ENCODE data around the gene NGEF.

NGEF gene

DNA sequence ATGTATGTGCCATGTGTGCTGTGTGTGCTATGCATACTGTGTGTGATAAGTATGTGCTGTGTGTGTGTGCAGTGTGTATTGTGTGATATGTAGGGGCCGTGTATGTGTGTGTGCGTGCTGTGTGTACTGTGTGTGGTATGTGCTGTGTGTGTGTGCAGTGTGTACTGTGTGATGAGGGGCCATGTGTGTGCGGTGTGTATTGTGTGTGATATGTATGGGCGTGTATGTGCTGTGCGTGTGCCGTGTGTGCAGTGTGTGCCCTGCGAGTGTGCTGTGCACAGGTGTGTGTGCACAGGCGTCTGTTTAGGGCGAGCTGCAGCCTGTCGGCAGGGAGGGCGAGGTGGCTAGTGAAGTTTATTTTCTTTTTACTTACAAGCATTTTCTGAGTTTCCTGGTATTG lies 126.9 kb downstream of the NGEF start:
- DNase-seq (ENCODE audit: low read depth in 3 of 3), result no peak

DNA sequence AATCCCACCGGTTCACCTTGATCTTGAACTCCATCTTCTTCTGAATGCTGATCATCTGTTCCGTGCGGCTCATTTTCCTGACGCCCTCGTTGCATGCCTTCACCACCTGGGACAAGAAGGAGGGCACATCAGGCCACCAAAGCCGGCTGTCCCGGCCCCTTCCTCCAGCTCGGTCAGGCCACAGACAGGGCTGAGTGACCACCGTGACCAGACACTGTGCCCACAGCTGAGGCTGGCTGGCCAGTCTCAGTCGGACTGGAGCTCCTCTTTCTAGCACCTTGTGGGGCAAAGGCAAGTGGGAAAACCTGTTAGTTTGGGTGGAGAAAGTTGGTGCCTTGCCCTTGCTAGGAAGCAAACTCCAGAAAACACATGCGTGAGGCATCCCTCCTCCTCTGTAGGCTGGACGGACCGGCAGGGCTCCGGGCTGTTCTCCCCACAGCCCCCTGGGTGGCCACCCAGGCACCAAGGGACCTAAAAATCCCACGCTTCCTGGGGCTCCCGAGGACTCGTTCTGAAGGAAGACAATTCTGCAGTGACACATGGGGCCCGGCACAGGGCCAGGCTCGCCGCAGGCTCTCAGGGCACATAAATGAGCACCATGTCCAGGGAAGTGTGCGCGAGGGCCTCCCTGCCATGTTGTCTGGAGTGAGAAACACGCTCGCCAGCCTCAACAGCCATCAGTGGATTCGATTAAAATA lies 127.6 kb downstream of the NGEF start:
- DNase-seq (ENCODE audit: low read depth in 3 of 3), result no peak

DNA sequence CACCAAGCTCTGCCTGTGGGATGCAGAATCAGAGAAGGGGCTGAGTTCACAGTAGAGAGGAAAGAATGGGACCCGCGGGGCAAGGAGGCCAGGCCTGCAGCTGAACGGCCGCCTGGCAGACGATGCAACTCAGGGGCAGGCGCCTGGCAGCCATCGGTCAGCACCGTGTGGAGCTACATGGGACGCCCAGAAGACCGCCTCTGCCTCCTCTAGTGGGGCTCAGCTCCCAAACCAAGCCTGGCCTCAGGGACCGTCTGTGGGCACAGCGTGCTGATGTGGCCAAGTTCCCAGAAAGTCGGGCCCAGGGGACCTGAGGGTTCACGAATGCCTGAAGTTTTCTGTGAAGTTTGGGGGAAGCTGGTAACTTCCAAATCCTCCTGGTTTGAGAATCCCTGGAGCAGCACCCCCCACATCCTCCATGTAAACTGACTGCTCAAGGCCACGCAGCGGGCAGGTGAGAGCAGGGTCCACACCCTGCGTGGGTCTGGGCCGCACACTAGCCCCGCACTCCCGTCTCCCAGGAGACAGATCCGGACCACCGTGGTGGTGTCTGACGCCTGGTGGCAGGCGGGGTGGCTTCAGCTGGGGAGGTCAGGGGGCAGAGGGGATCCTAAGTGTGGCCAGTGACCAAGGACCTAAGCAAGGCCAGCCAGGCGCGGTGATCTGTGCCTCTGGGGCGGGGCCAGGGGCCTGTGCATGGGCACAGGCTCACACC lies 128.3 kb downstream of the NGEF start:
- DNase-seq (ENCODE audit: low read depth in 3 of 3), result no peak

DNA sequence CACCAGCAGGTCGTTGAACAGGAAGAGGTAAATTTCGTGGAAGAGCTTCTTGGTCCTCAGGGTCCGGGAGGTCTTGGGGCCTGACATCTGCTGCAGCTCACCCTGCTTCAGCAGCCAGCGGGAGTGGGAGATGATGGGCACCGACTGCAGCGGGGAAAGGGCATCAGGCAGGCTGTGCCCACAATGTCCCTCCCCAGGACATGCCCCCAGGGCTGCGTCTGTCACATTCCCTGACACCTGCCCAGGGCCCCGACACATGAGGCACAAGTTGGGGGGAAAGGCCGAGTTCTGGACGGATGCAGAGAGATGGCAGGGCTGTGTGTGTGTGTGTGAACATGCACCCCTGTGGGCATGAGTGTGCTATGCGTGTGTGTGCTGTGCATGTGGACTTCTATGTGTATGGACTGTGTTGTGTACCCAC lies 129.0 kb downstream of the NGEF start:
- no peak for DNase-seq (ENCODE audit: low read depth in 3 of 3)

DNA sequence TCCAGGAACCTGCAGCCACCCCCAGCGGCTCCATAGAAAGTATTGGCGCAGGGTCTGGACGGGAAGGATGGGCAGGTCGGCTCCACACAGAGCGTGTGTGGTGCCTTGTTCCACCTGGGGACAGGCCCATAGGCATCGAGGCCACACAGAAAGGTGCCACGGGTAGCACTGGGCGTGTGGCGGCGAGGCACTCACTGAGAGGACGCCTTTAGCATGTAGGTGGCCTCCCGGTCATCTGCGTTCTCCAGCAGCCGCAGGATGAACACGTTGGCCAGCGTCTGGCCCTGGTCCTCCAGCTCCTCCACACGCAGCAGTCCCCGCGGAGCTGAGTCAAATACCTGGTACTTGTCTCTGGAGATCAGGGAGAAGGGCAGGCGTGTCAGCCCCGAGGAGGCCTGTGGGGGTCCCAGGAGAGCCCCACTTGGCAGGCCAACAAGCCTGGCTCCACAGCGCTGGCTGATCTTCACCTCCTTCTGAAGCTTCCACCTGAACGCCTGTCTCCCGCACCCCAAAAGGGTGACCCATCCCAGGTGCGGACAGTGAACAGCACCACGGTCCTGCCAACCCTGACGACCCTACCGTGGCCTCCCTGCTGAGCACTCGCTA lies 129.8 kb downstream of the NGEF start:
- no peak for DNase-seq (ENCODE audit: low read depth in 3 of 3)

DNA sequence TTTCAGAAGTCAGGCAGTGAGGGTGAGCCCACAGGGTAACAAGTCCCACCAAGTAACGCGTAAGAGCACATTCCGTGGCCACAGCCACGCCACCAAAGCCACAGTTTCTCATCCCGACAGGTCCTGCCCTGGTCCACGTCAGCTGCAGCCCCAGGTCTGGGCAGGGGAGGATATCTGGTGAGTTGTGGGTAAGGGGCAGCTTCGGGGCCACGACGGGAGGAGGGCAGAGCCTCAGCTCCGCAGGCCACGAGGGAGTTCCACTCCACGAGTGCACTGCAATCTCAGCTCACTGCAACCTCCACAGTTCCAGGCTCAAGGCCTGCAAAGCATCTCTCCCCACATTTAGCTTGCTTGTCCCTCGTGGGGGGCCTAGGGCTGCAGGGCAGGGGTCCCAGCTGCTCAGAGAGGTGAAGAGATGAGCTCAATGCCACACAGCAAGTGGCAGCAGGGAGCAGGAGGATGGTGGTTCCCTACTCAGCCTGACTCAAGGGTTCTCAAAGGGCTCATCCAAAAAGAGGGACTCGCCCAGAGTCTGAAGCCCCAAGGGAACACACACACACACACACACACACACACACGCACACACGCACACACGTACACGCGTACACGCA lies 130.4 kb downstream of the NGEF start:
- no peak for DNase-seq (ENCODE audit: low read depth in 3 of 3)

DNA sequence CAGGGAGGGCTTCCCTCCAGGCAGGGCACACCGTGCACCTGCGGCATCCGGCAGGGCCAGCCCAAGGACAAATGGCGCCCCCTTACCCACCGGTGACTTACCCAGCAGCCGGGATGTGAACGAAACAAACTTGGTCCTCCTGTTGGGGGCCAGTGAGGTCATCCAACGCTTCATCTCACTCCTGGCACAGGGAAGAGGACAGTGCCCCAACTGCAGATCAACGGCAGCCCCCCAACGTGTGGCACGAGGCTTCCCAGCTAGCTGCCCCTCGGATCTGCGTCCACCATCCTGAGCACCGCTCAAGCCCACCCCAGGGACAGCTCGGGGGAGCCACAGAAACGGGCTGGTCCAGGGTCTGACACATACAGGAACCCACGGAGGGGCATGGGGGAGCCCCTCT lies 131.0 kb downstream of the NGEF start:
- DNase-seq (ENCODE audit: low read depth in 3 of 3), result no peak

DNA sequence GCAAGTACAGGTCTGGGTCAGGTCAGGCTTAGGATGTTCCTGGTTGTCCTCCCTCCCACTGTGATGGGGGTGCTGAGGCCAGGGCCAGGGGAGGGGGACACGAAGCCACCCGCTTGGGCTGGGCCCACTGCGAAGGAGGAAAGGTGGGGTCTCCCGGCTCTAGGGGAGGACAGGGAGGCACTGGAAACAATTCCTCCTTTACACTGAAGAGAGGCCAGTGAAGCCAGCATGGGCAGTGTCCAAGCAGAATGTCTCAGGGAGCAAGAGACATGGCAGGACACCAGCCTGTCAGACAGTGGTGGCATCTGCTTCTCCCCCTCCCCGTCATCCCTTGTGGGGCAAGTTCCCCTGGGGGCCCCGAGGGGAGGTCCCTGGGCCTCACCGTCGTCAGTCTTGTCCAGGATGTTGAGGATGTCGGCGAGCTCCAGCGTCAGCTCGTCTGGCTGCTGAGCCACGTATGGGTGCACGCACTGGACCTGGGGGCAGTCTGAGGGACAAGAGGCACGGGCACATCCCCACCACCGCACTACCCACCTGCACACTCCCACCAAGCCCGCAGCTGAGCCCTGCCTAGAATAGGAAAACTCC lies 132.2 kb downstream of the NGEF start:
- no peak for DNase-seq (ENCODE audit: low read depth in 3 of 3)

DNA sequence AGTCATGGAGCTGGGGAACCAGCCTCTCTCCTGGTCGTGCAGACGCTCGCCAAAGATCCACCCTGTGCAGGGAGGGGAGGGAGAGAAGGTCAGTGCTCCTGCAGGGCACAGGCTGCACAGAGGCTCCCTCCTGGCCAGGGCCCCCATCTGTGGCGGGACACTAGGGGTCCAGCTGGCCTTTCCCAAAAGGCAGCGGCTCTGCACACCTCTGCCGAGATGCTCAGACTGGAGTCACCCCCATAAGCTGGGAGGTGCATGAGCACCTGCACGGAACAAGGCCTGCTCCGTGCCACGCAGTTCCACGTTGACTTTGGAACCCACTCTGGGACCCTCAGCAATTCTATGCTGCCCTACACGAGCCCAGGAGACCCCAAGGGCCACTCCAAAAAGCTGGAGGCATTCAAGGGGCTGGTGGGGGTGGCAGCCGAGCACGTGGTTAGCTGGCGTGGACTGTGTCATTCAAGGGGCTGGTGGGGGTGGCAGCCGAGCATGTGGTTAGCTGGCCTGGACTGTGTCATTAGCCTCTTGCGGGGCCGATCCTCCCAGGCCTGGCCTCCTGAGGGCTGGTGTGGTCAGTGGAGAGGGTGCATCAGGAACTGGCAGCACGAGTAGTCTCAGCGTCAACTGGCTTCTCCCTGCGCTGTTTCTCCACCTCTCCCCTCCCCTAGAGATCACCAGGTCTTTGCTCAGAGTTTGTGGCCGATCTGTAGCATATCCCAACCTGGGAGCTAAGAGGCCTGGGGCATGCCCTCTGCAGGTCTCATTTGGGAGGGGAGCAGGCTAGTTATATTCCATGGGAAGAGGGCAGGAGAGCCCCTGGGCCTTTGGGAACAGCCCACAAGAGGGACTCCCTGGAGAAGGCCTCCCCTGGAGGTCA lies 133.2 kb downstream of the NGEF start:
- no peak for DNase-seq (ENCODE audit: low read depth in 3 of 3)

DNA sequence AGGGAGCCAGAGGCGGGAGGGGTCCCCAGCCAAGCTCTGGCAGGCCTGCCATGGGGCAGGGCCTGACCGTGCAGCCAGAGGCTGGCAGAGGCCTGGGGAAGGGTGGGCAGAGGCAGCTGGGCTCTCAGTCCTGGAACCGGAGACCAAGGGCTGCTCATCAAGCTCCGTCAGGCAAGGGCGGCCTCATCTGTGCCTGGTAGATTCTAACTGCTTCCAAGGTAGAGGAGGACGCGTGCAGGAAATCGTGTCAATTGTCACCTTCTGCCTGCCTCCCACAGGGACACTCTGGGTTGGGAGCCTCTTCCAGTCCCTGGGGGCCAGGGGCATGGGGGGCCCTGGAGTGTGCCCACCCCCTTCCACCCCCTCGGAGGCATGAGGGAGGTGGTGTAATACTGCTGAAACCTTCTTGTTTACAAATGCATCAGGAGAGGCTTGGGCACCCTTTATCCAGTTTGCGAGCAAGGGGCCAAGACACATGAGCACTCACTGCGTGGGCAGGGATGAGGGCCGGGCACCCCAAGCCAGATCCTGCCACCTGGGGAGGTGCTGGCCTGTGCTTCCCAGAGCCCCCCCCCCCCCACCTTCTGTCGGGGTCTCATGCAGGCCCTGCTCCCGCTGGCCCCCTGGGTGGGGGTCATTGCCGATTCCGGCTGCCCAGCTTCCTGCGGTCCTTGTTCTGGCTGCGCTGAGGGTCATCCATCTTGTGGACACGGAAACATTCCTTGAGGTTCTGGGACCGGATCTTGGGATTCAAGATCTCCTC lies 134.0 kb downstream of the NGEF start:
- DNase-seq (ENCODE audit: low read depth in 3 of 3), result no peak

DNA sequence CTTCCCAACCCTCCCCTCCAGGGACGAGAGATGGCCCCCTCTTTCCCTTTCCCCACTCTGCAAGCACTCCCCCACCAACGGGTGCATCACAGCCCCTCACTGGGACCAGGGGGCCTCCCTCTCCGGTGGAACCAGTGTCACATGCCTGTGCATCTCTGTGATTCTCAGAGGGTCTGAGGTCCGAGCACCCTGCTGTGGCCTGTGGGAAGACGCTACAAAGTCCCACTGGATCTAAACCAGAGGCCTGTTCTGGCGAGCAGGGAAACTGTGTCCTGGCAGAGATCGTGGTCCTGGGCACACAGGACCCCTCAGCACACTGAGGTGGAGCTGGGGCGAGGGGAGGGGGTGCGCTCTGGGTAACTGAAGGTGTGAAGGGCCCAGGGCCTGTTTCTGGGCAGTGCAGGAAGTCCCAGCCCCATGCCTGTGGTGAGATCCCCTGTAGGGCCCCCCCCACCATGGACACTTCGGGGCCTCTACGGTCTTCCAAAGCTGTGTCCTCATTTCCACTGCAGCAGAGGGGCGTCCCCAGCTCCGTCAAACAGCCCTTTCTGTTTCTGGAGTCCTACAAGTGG lies 135.0 kb downstream of the NGEF start:
- DNase-seq (ENCODE audit: low read depth in 3 of 3), result no peak

DNA sequence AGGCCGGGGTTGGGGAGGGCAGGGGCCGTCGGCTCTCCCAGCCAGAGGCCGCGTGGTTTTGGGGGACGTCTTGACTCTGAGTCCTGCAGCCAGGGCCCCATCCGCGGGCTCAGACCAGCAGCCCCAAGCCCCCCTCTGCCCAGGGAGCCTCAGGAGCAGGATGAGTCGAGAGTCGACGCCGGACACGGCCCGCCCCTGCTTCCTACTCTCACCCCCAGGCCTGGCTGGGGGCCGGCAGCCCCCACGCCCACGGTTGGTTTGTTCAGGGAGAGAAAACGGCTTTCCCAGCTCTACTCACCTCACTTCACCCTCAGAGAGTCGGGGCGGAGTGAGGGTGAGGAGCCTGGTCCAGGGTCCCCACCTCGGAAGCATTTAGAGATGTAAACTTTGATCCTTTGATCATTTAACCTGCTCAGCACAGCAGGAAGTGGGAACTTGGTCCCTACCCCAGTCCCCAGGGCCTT lies 136.0 kb downstream of the NGEF start:
- DNase-seq (ENCODE audit: low read depth in 3 of 3), result no peak

DNA sequence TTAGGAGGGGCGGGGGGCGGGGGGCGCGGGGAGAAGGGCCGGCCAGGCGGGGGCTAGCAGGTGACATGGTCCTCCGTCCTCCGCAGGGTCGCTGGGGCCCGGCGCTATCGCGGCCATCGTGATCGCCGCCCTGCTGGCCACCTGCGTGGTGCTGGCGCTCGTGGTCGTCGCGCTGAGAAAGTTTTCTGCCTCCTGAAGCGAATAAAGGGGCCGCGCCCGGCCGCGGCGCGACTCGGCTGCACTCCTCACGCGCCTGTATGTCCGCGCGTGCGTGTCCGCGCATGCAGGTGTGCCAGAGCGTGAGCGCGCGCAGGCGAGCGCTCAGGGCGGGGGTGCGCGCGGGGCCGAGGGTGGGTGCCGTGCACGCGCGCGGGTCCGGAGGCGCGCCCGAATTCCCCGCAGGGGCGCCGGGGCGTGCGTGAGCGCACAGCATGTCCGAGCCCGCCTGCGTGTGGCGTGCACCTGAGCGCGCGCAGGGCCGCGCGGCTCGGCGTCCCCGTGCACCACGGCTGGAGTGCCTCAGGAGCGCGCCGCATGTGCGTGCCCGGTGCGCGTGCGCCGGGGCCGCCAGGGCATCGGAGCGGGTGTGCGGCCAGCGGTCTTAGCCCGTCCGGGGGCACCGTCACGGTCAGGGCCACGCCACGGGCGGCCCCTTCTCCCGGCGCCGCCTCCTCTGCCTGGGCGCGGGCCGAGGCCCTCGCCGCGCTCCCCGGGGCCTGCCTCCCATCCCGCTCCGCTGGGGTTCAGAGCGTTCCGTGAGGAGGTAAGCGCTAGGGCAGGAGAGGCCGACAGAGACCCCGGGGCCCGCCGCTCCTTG lies 136.7 kb downstream of the NGEF start:
- DNase-seq (ENCODE audit: low read depth in 3 of 3), result no peak

DNA sequence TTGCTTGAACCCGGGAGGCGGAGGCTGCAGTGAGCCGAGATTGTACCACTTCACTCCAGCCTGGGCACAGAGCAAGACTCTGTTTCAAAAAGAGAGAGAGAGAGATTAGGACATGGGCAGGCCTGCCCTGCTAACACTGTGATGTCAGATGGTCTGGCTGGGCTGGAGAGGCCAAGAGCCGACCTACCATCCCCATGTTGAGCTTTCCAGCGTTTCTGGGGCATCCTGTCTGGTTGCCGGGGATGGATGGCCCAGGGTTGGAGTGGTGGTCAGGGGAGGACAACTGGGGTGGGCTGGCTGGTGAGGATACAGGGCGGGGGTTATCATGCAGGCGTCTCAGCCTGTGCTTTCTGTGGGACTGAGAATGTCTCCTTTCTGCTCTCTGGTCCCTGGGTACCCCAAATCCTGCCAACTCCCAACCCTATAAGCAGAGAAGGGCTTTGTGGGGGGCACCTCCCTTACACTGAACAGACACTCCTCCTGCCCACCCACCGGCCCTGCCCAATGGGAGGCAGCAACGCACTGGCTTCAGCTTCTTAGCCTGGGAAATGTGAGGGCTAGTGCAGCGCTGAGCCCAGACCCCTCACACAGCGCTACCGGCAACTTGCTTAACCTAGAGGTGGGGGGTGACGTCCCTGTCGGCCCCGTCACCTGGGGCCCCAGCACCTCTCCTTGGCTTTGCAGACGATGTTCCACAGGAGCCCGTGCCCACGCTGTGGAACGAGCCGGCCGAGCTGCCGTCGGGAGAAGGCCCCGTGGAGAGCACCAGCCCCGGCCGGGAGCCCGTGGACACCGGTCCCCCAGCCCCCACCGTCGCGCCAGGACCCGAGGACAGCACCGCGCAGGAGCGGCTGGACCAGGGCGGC lies 137.6 kb downstream of the NGEF start:
- no peak for DNase-seq (ENCODE audit: low read depth in 3 of 3)

DNA sequence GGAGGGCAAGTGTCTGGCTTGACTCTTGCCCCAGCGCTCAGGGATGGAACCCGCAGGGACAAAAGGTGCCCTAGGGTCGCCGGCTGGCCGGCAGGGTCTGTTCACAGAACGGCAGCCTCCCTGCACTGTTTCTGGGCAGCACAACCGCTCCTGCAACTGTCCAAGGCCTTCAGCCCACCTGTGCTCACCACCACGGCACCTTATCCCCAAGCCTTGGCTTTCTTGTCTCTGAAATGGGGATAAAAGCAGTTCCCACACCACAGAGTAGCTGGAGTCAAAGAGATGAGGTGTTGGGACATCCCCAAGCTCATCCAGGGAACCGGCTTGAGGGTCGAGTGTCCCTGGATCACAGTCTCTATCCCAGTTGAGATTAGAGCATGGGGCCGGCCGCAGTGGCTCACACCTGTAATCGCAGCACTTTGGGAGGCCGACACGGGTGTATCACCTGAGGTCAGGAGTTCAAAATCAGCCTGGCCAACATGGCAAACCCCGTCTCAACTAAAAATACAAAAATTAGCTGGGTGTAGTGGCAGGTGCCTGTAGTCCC lies 138.3 kb downstream of the NGEF start:
- DNase-seq (ENCODE audit: low read depth in 3 of 3), result no peak

DNA sequence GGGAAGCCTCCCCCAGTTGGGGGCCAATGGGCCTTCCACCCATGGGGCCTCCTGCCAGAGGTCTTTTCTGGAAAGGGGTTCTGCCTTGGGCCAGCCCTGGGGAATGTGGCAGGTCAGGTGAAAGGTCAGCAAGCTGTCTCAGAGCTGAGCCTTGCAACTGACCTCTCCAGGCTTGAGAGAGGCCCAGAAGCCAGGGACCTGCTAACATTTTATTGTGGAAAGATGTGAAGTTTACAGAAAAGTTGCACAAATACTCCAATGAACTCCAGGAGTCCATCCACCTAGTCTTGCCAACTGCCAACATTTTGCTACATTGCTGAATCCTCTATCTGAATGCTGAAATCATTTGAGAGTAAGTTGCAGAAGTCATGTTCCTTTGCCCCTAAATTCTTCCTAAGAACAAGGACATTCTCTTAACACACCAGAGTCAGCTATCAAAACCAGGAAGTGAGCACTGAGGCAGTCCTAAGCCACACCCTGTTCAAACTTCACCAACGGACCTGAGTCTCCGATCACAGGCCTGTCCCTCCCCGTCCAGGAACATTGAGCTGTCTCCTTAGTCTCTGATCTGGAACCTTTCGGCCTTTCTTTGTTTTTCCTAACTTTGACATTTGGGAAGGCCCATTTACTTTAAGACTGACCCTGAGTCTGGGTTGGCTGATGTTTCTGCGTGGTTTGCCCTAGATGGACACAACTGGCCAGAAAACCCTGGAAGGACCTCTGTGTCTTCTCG lies 139.0 kb downstream of the NGEF start:
- DNase-seq (ENCODE audit: low read depth in 3 of 3), result no peak

DNA sequence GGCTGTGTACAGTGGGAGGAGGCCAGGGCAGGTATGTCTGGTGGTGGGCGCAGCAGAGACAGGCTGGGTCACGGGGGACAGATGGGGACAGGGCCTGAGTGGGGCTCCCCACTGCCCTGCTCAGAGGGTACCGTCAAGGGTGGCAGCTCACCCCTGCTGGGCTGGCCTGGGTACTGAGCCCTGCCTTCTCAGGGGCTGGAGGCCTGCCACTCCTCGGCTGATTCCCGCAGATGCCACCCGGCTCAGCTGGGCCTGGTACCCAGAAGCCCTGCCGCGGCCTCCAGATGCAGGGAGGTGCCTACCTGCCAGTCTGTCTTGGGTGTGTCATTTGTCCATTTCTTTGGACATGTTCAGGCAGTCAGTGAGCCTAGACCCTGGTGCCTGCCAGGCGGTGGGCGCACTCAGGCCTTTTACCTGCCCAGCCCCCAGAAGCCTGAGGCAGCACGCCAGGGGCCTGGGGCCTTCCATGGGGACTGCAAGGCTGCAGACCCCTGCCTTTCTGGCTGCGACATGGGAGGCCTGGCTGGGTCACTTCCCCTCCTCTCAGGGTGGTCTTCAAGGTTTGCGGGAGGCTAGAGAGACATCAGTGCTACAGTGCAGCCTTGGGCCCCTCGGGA lies 139.7 kb downstream of the NGEF start:
- DNase-seq (ENCODE audit: low read depth in 3 of 3), result no peak

Data from stimulated activated CD4-positive, alpha-beta T cell treated with anti-CD3 and anti-CD28 coated beads, TNF-alpha, amount 100 ng/mL, for 4 hours (primary cell).